22Rv1 (cell line): ENCODE measurements around the gene MTA3.

Experiments
- ZFX ChIP-seq: fragments of 450-650 bp; IDR thresholded peaks from 2 replicates; pipeline ENCODE4 v1.6.1; 2017; ENCODE audit warnings: antibody characterized with exemption, borderline replicate concordance
- TF ChIP-seq, protein P1 (sequence below): fragments of 450-650 bp; IDR thresholded peaks from 2 replicates; pipeline ENCODE4 v1.5.1; 2017; ENCODE audit warnings: mild to moderate bottlenecking

GRCh38 chr2:42685303-42685702 is 116.9 kb downstream of the MTA3 start:
- TF ChIP-seq, protein P1, sequence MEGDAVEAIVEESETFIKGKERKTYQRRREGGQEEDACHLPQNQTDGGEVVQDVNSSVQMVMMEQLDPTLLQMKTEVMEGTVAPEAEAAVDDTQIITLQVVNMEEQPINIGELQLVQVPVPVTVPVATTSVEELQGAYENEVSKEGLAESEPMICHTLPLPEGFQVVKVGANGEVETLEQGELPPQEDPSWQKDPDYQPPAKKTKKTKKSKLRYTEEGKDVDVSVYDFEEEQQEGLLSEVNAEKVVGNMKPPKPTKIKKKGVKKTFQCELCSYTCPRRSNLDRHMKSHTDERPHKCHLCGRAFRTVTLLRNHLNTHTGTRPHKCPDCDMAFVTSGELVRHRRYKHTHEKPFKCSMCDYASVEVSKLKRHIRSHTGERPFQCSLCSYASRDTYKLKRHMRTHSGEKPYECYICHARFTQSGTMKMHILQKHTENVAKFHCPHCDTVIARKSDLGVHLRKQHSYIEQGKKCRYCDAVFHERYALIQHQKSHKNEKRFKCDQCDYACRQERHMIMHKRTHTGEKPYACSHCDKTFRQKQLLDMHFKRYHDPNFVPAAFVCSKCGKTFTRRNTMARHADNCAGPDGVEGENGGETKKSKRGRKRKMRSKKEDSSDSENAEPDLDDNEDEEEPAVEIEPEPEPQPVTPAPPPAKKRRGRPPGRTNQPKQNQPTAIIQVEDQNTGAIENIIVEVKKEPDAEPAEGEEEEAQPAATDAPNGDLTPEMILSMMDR, result no peak
- TF ChIP-seq ZFX, result no peak
